Mucosa of stomach (tissue), 1 donor: Measurements from ENCODE around the gene PKP3.
"Not testable (repeated sequence)": the region's sequence is repeated elsewhere in the genome, so short reads cannot be mapped to it uniquely, and the experiment has no call there.

Experiments
- H3K27me3 ChIP-seq: one replicate; pipeline ENCODE4 v1.7.0; 2013; ENCODE audit warnings: mild to moderate bottlenecking, low read length; ENCODE audit not compliant: control insufficient read depth, insufficient read depth
- H3K36me3 ChIP-seq: one replicate; pipeline ENCODE4 v1.7.0; 2013; ENCODE audit warnings: low read length; ENCODE audit not compliant: control insufficient read depth, insufficient read depth
- H3K4me1 ChIP-seq: one replicate; pipeline ENCODE4 v1.7.0; 2013; ENCODE audit warnings: mild to moderate bottlenecking, low read length; ENCODE audit not compliant: control insufficient read depth, insufficient read depth
- H3K4me3 ChIP-seq: one replicate; pipeline ENCODE4 v1.7.0; 2013; ENCODE audit warnings: low read length
- H3K9ac ChIP-seq: one replicate; pipeline ENCODE4 v1.7.0; 2013; ENCODE audit warnings: mild to moderate bottlenecking, low read length, moderate library complexity
- H3K9me3 ChIP-seq: one replicate; pipeline ENCODE4 v1.7.0; 2013; ENCODE audit warnings: mild to moderate bottlenecking, low read length, moderate library complexity; ENCODE audit not compliant: control insufficient read depth
- donor health status: Pancreatic carcinoma.

PKP3 gene

GRCh38 chr11:406796-407650 lies 13.0 kb downstream of the PKP3 start:
- Histone ChIP-seq H3K36me3 (no peaks in the 10 kb centered on the region), H3K9me3 (no peaks in the 10 kb centered on the region), H3K4me1 (peaks cover 11% of the 10 kb centered on the region), H3K27me3 (no peaks in the 10 kb centered on the region), H3K9ac (peak overlapping the region; percentile 31), H3K4me3 (peak overlapping the region; percentile 14)

- no peaks in the 10 kb centered on the region for H3K27me3 ChIP-seq
- no peaks in the 10 kb centered on the region for H3K36me3 ChIP-seq
- no peak overlapping the region for H3K4me3 ChIP-seq
- H3K4me1 ChIP-seq, result peaks cover 11% of the 10 kb centered on the region
- H3K9ac ChIP-seq, result no peak overlapping the region
- no peaks in the 10 kb centered on the region for H3K9me3 ChIP-seq
These were observed 13.7 kb downstream of the PKP3 start for GRCh38 chr11:407651-408123.

- Histone ChIP-seq H3K9ac (no peak overlapping the region), H3K36me3 (no peaks in the 10 kb centered on the region), H3K4me3 (no peak overlapping the region), H3K9me3 (no peaks in the 10 kb centered on the region), H3K4me1 (peaks cover 11% of the 10 kb centered on the region), H3K27me3 (no peaks in the 10 kb centered on the region)
These were observed 14.4 kb downstream of the PKP3 start for GRCh38 chr11:408154-409007.

GRCh38 chr11:409008-409599 lies 15.1 kb downstream of the PKP3 start:
- Histone ChIP-seq H3K9me3 (no peaks in the 10 kb centered on the region), H3K27me3 (no peaks in the 10 kb centered on the region), H3K9ac (no peak overlapping the region), H3K36me3 (no peaks in the 10 kb centered on the region), H3K4me1 (peaks cover 11% of the 10 kb centered on the region), H3K4me3 (no peak overlapping the region)

- H3K9ac ChIP-seq, result no peak overlapping the region
- peaks cover 11% of the 10 kb centered on the region for H3K4me1 ChIP-seq
- H3K9me3 ChIP-seq, result no peaks in the 10 kb centered on the region
- H3K4me3 ChIP-seq, result no peak overlapping the region
- H3K27me3 ChIP-seq, result no peaks in the 10 kb centered on the region
- no peaks in the 10 kb centered on the region for H3K36me3 ChIP-seq
These were observed 15.8 kb downstream of the PKP3 start for GRCh38 chr11:409600-410483.

GRCh38 chr11:410711-411110 lies 16.7 kb downstream of the PKP3 start:
- not testable (repeated sequence) for H3K36me3 ChIP-seq, H3K4me3 ChIP-seq, H3K9me3 ChIP-seq, H3K27me3 ChIP-seq, H3K9ac ChIP-seq
- peaks cover 17% of the 10 kb centered on the region for H3K4me1 ChIP-seq

- not testable (repeated sequence) for H3K9me3 ChIP-seq, H3K9ac ChIP-seq, H3K36me3 ChIP-seq, H3K4me3 ChIP-seq, H3K27me3 ChIP-seq
- peaks cover 14% of the 10 kb centered on the region for H3K4me1 ChIP-seq
These were observed 17.5 kb downstream of the PKP3 start for GRCh38 chr11:411520-411919.

GRCh38 chr11:412641-413119 lies 18.7 kb downstream of the PKP3 start:
- Histone ChIP-seq H3K4me1 (peaks cover 14% of the 10 kb centered on the region), H3K36me3 (no peaks in the 10 kb centered on the region), H3K27me3 (peaks cover 7% of the 10 kb centered on the region), H3K9me3 (no peaks in the 10 kb centered on the region), H3K9ac (no peak overlapping the region), H3K4me3 (no peak overlapping the region)

GRCh38 chr11:413120-414081 lies 19.4 kb downstream of the PKP3 start:
- Histone ChIP-seq H3K4me3 (no peak overlapping the region), H3K36me3 (no peaks in the 10 kb centered on the region), H3K9me3 (no peaks in the 10 kb centered on the region), H3K9ac (no peak overlapping the region), H3K27me3 (peaks cover 7% of the 10 kb centered on the region), H3K4me1 (peaks cover 18% of the 10 kb centered on the region)

- no peaks in the 10 kb centered on the region for H3K36me3 ChIP-seq
- no peak overlapping the region for H3K4me3 ChIP-seq
- H3K9me3 ChIP-seq, result no peaks in the 10 kb centered on the region
- peaks cover 18% of the 10 kb centered on the region for H3K4me1 ChIP-seq
- H3K9ac ChIP-seq, result no peak overlapping the region
- H3K27me3 ChIP-seq, result peaks cover 7% of the 10 kb centered on the region
These were observed 20.4 kb downstream of the PKP3 start for GRCh38 chr11:414318-414857.
